ENCODE measurements around the gene MYRF.

Gene MYRF

GRCh38 chr11:61743486-61744095 lies 8.8 kb upstream of the MYRF start:
- TF ChIP-seq CTCF (IDR thresholded peaks at IDR 0.05; ENCODE audit: low read depth, low read length, poor library complexity, severe bottlenecking): no peak
- TF ChIP-seq EZH2phosphoT487 (IDR thresholded peaks at IDR 0.05; ENCODE audit: borderline replicate concordance, low read length): no peak
- Histone ChIP-seq H3K27ac (ENCODE audit: low read depth, low read length) (no peak overlapping the region), H3F3A (ENCODE audit: control insufficient read depth, insufficient read depth) (no peaks in the 10 kb centered on the region), H3K4me1 (ENCODE audit: control insufficient read depth, low read length) (no peaks in the 10 kb centered on the region), H3K4me2 (ENCODE audit: low read length) (no peak overlapping the region), H3K27me3 (ENCODE audit: control insufficient read depth, low read length) (peaks cover under 1% of the 10 kb centered on the region; the same call in 1 of the 2 replicates), H3K4me3 (ENCODE audit: low read length) (no peak overlapping the region), H3K9me3 (ENCODE audit: control insufficient read depth, insufficient read depth, low read length) (no peaks in the 10 kb centered on the region), H3K36me3 (ENCODE audit: control insufficient read depth, low read length) (no peaks in the 10 kb centered on the region), H3K9me2 (replicated peaks; ENCODE audit: control insufficient read depth, low read length) (no peaks in the 10 kb centered on the region), H4K20me1 (ENCODE audit: control insufficient read depth, insufficient read depth, low read depth, low read length) (no peaks in the 10 kb centered on the region), H3K79me2 (ENCODE audit: control insufficient read depth, low read length) (no peaks in the 10 kb centered on the region)

GRCh38 chr11:61744181-61744580 lies 8.3 kb upstream of the MYRF start:
- H3K79me2 ChIP-seq (ENCODE audit: control insufficient read depth, low read length): no peaks in the 10 kb centered on the region
- no peaks in the 10 kb centered on the region for H3K36me3 ChIP-seq (ENCODE audit: control insufficient read depth, low read length)
- no peak overlapping the region for H3K27ac ChIP-seq (ENCODE audit: low read depth, low read length)
- no peaks in the 10 kb centered on the region for H3K9me3 ChIP-seq (ENCODE audit: control insufficient read depth, insufficient read depth, low read length)
- H3K27me3 ChIP-seq (ENCODE audit: control insufficient read depth, low read length): peaks cover 4% of the 10 kb centered on the region; the same call in 1 of the 2 replicates
- no peak overlapping the region for H3K4me2 ChIP-seq (ENCODE audit: low read length)
- H3F3A ChIP-seq (ENCODE audit: control insufficient read depth, insufficient read depth): no peaks in the 10 kb centered on the region
- no peaks in the 10 kb centered on the region for H3K9me2 ChIP-seq (replicated peaks; ENCODE audit: control insufficient read depth, low read length)
- no peaks in the 10 kb centered on the region for H4K20me1 ChIP-seq (ENCODE audit: control insufficient read depth, insufficient read depth, low read depth, low read length)
- no peaks in the 10 kb centered on the region for H3K4me1 ChIP-seq (ENCODE audit: control insufficient read depth, low read length)
- TF ChIP-seq EZH2phosphoT487 (IDR thresholded peaks at IDR 0.05; ENCODE audit: borderline replicate concordance, low read length): no peak
- H3K4me3 ChIP-seq (ENCODE audit: low read length): no peak overlapping the region

GRCh38 chr11:61744609-61745156 lies 7.8 kb upstream of the MYRF start:
- H3K4me3 ChIP-seq (ENCODE audit: low read length): no peak overlapping the region
- H3K4me2 ChIP-seq (ENCODE audit: low read length): no peak overlapping the region
- H3K9me3 ChIP-seq (ENCODE audit: control insufficient read depth, insufficient read depth, low read length): no peaks in the 10 kb centered on the region
- H4K20me1 ChIP-seq (ENCODE audit: control insufficient read depth, insufficient read depth, low read depth, low read length): no peaks in the 10 kb centered on the region
- no peaks in the 10 kb centered on the region for H3K4me1 ChIP-seq (ENCODE audit: control insufficient read depth, low read length)
- H3K27me3 ChIP-seq (ENCODE audit: control insufficient read depth, low read length): peaks cover 6% of the 10 kb centered on the region
- no peaks in the 10 kb centered on the region for H3K36me3 ChIP-seq (ENCODE audit: control insufficient read depth, low read length)
- no peaks in the 10 kb centered on the region for H3K79me2 ChIP-seq (ENCODE audit: control insufficient read depth, low read length)
- H3K9me2 ChIP-seq (replicated peaks; ENCODE audit: control insufficient read depth, low read length): no peaks in the 10 kb centered on the region
- TF ChIP-seq CTCF (IDR thresholded peaks at IDR 0.05; ENCODE audit: low read depth, low read length, poor library complexity, severe bottlenecking) (no peak), EZH2phosphoT487 (IDR thresholded peaks at IDR 0.05; ENCODE audit: borderline replicate concordance, low read length) (no peak)
- no peak overlapping the region for H3K27ac ChIP-seq (ENCODE audit: low read depth, low read length)
- H3F3A ChIP-seq (ENCODE audit: control insufficient read depth, insufficient read depth): no peaks in the 10 kb centered on the region

- Histone ChIP-seq H3K4me1 (ENCODE audit: control insufficient read depth, low read length) (no peaks in the 10 kb centered on the region), H3F3A (ENCODE audit: control insufficient read depth, insufficient read depth) (no peaks in the 10 kb centered on the region), H3K27me3 (ENCODE audit: control insufficient read depth, low read length) (peaks cover 13% of the 10 kb centered on the region), H3K9me2 (replicated peaks; ENCODE audit: control insufficient read depth, low read length) (no peaks in the 10 kb centered on the region), H3K4me3 (ENCODE audit: low read length) (no peak overlapping the region), H4K20me1 (ENCODE audit: control insufficient read depth, insufficient read depth, low read depth, low read length) (no peaks in the 10 kb centered on the region), H3K27ac (ENCODE audit: low read depth, low read length) (no peak overlapping the region), H3K4me2 (ENCODE audit: low read length) (no peak overlapping the region), H3K79me2 (ENCODE audit: control insufficient read depth, low read length) (no peaks in the 10 kb centered on the region), H3K9me3 (ENCODE audit: control insufficient read depth, insufficient read depth, low read length) (no peaks in the 10 kb centered on the region), H3K36me3 (ENCODE audit: control insufficient read depth, low read length) (no peaks in the 10 kb centered on the region)
- TF ChIP-seq CTCF (IDR thresholded peaks at IDR 0.05; ENCODE audit: low read depth, low read length, poor library complexity, severe bottlenecking) (no peak), EZH2phosphoT487 (IDR thresholded peaks at IDR 0.05; ENCODE audit: borderline replicate concordance, low read length) (no peak)
Measured at GRCh38 chr11:61745781-61746441, 6.5 kb upstream of the MYRF start.
